Measurements from ENCODE around the gene CCDC69.

CCDC69 gene

GRCh38 chr5:151258816-151259215 lies 34.9 kb upstream of the CCDC69 start:
- no peak for TF ChIP-seq CTCF (IDR thresholded peaks at IDR 0.05)

- no peak for TF ChIP-seq CTCF (IDR thresholded peaks at IDR 0.05)
Observed at GRCh38 chr5:151258201-151258611, 34.3 kb upstream of the CCDC69 start.

- TF ChIP-seq CTCF (IDR thresholded peaks at IDR 0.05): no peak
Observed at GRCh38 chr5:151257731-151258181, 33.9 kb upstream of the CCDC69 start.

- TF ChIP-seq CTCF (IDR thresholded peaks at IDR 0.05): no peak
Observed at GRCh38 chr5:151255621-151256286, 31.9 kb upstream of the CCDC69 start.

- no peak for TF ChIP-seq CTCF (IDR thresholded peaks at IDR 0.05)
Observed at GRCh38 chr5:151254556-151254955, 30.7 kb upstream of the CCDC69 start.

- TF ChIP-seq CTCF (IDR thresholded peaks at IDR 0.05): no peak
Observed at GRCh38 chr5:151253605-151253950, 29.7 kb upstream of the CCDC69 start.

- TF ChIP-seq CTCF (IDR thresholded peaks at IDR 0.05): no peak
Observed at GRCh38 chr5:151252762-151253604, 29.1 kb upstream of the CCDC69 start, which contains the start of gene GM2A. TSS of gene GM2A (plus strand) at chr5:151253185. CDS start at chr5:151253217, 32 bp downstream.
